ENCODE results near the gene CITED4. TPM values are rescaled to one million over a fixed set of nuclear protein-coding genes. Genes with fewer than 3 reads are reported as not detected.

Gene CITED4
- polyA plus RNA-seq, 1 donor (not counting 4 experiments of a cell fraction or from before 2014, with no cell fraction given) = 11.2 TPM

GRCh38 chr1:40836283-40836682 lies 25.9 kb downstream of the CITED4 start:
- H3K4me3 ChIP-seq (ENCODE audit: control insufficient read depth in 2 of 3, extremely low read depth in 1 of 3, insufficient read depth in 2 of 3, low read depth in 1 of 3, low read length in 3 of 3) = no peak overlapping the region
- H3K9me1 ChIP-seq (ENCODE audit: control insufficient read depth, extremely low read depth, insufficient read depth, low read length) = no peaks in the 10 kb centered on the region
- H3K4me2 ChIP-seq (ENCODE audit: control insufficient read depth, extremely low read depth, insufficient read depth, low read depth, low read length) = no peak overlapping the region
- H3K9me3 ChIP-seq (ENCODE audit: control insufficient read depth, low read depth, low read length) = no peaks in the 10 kb centered on the region
- H3K27me3 ChIP-seq (ENCODE audit: control insufficient read depth, extremely low read depth, insufficient read depth, low read length) = peaks cover 11% of the 10 kb centered on the region
- H3K4me1 ChIP-seq (ENCODE audit: control insufficient read depth, extremely low read depth, insufficient read depth, low read length) = no peaks in the 10 kb centered on the region
- FAIRE-seq = no peak
- no peaks in the 10 kb centered on the region for H4K20me1 ChIP-seq (ENCODE audit: control insufficient read depth, extremely low read depth, insufficient read depth, low read length)
- TF ChIP-seq EZH2 (IDR thresholded peaks at IDR 0.05; ENCODE audit: low read length) = no peak
- no peak for TF ChIP-seq CTCF (optimal IDR thresholded peaks at IDR 0.05 in 1 of 3, IDR thresholded peaks at IDR 0.05 in 1 of 3, conservative IDR thresholded peaks at IDR 0.05 in 1 of 3; ENCODE audit: extremely low read depth in 1 of 3, insufficient read depth in 2 of 3, low read length in 3 of 3)
- no peak overlapping the region for H3K9ac ChIP-seq (ENCODE audit: control insufficient read depth, extremely low read depth, insufficient read depth, low read length)
- H3K27ac ChIP-seq (ENCODE audit: control insufficient read depth, insufficient read depth, low read length) = no peak overlapping the region
- DNase-seq (ENCODE audit: low read depth, low spot score) = no peak
- H3K36me3 ChIP-seq (ENCODE audit: control insufficient read depth in 2 of 2, extremely low read depth in 1 of 2, insufficient read depth in 2 of 2, low read length in 2 of 2) = no peaks in the 10 kb centered on the region
- dilution Hi-C loops (cut with MboI; ENCODE audit: extremely low pct_ligation_motif_present, low sequenced_read_pairs) = no loop called here
- no peak overlapping the region for H2AFZ ChIP-seq (ENCODE audit: control insufficient read depth, low read length)
- H3K79me2 ChIP-seq (ENCODE audit: control insufficient read depth, insufficient read depth, low read length) = no peaks in the 10 kb centered on the region

GRCh38 chr1:40834968-40835545 lies 27.1 kb downstream of the CITED4 start:
- no peak overlapping the region for H2AFZ ChIP-seq (ENCODE audit: control insufficient read depth, low read length)
- TF ChIP-seq CTCF (optimal IDR thresholded peaks at IDR 0.05 in 1 of 3, IDR thresholded peaks at IDR 0.05 in 1 of 3, conservative IDR thresholded peaks at IDR 0.05 in 1 of 3; ENCODE audit: extremely low read depth in 1 of 3, insufficient read depth in 2 of 3, low read length in 3 of 3) (no peak), EZH2 (IDR thresholded peaks at IDR 0.05; ENCODE audit: low read length) (no peak)
- no peak overlapping the region for H3K9ac ChIP-seq (ENCODE audit: control insufficient read depth, extremely low read depth, insufficient read depth, low read length)
- no peaks in the 10 kb centered on the region for H3K79me2 ChIP-seq (ENCODE audit: control insufficient read depth, insufficient read depth, low read length)
- no peaks in the 10 kb centered on the region for H4K20me1 ChIP-seq (ENCODE audit: control insufficient read depth, extremely low read depth, insufficient read depth, low read length)
- H3K27ac ChIP-seq (ENCODE audit: control insufficient read depth, insufficient read depth, low read length) = no peak overlapping the region
- no peaks in the 10 kb centered on the region for H3K36me3 ChIP-seq (ENCODE audit: control insufficient read depth in 2 of 2, extremely low read depth in 1 of 2, insufficient read depth in 2 of 2, low read length in 2 of 2)
- dilution Hi-C loops (cut with MboI; ENCODE audit: extremely low pct_ligation_motif_present, low sequenced_read_pairs) = no loop called here
- DNase-seq (ENCODE audit: low read depth, low spot score) (no peak), FAIRE-seq (no peak)
- H3K4me1 ChIP-seq (ENCODE audit: control insufficient read depth, extremely low read depth, insufficient read depth, low read length) = peaks cover 1% of the 10 kb centered on the region
- no peak overlapping the region for H3K4me2 ChIP-seq (ENCODE audit: control insufficient read depth, extremely low read depth, insufficient read depth, low read depth, low read length)
- no peak overlapping the region for H3K4me3 ChIP-seq (ENCODE audit: control insufficient read depth in 2 of 3, extremely low read depth in 1 of 3, insufficient read depth in 2 of 3, low read depth in 1 of 3, low read length in 3 of 3)
- peaks cover 11% of the 10 kb centered on the region for H3K27me3 ChIP-seq (ENCODE audit: control insufficient read depth, extremely low read depth, insufficient read depth, low read length)
- H3K9me1 ChIP-seq (ENCODE audit: control insufficient read depth, extremely low read depth, insufficient read depth, low read length) = no peaks in the 10 kb centered on the region
- H3K9me3 ChIP-seq (ENCODE audit: control insufficient read depth, low read depth, low read length) = no peaks in the 10 kb centered on the region

All from keratinocyte (primary cell).